Measurements from ENCODE around the gene ZFPM1.

GRCh38 chr16:88509749-88510069 is 56.6 kb downstream of the ZFPM1 start:
- TF ChIP-seq CTCF (IDR thresholded peaks at IDR 0.05) (no peak), ZFX (IDR thresholded peaks at IDR 0.05; ENCODE audit: borderline replicate concordance) (no peak)

Measured in 22Rv1 (cell line).